HUES6 (cell line): Measurements from ENCODE around the gene ZNF80.

ENCODE experiments used
- H3K27ac ChIP-seq: 2 replicates; pipeline ENCODE4 v1.7.0; 2013; ENCODE audit warnings: low read depth, mild to moderate bottlenecking, low read length, inconsistent platforms
- H3K27me3 ChIP-seq: 2 replicates; pipeline ENCODE4 v1.6.1; 2013; ENCODE audit warnings: low read length; ENCODE audit not compliant: control insufficient read depth, insufficient read depth
- H3K36me3 ChIP-seq: 2 replicates; pipeline ENCODE4 v1.6.1; 2013; ENCODE audit warnings: low read length; ENCODE audit not compliant: control insufficient read depth, insufficient read depth
- H3K4me1 ChIP-seq: 2 replicates; pipeline ENCODE4 v1.6.1; 2013; ENCODE audit warnings: low read length; ENCODE audit not compliant: control insufficient read depth, insufficient read depth
- H3K4me3 ChIP-seq: 2 replicates; pipeline ENCODE4 v1.5.1; 2013; ENCODE audit warnings: low read depth, low read length
- H3K9ac ChIP-seq: one replicate; pipeline ENCODE4 v1.6.1; 2013; ENCODE audit warnings: mild to moderate bottlenecking, low read length
- H3K9me3 ChIP-seq: 2 replicates; pipeline ENCODE4 v1.6.1; 2013; ENCODE audit warnings: low read depth, low read length; ENCODE audit not compliant: control insufficient read depth, insufficient read depth

ZNF80 gene

DNA sequence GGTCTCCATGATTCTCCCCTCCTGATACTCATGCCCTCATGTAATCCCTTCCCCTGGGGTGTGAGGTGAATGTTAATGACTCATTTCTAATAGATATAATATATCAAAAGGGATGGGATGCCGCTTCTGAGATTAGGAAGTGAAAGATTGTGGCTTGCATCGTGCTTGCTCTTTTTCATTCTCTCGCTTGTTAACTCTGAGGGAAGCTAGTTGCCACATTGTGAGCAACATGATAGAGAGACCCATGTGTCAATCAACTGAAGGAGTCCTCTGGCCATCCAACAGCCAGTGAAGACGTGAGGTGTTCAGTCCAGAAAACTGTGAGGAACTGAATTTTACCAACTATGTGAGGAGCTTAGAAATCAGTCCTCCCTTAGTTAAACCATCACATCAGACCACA, 29.6 kb downstream of the ZNF80 start:
- Histone ChIP-seq H3K9ac (no peak overlapping the region), H3K4me1 (peaks cover 7% of the 10 kb centered on the region; the same call in 1 of the 2 replicates), H3K9me3 (no peaks in the 10 kb centered on the region), H3K36me3 (no peaks in the 10 kb centered on the region), H3K27ac (no peak overlapping the region), H3K27me3 (no peaks in the 10 kb centered on the region), H3K4me3 (no peak overlapping the region)

GRCh38 chr3:114206342-114206741, 31.0 kb downstream of the ZNF80 start:
- no peak overlapping the region for H3K4me3 ChIP-seq
- no peaks in the 10 kb centered on the region for H3K9me3 ChIP-seq
- H3K36me3 ChIP-seq, result no peaks in the 10 kb centered on the region
- no peaks in the 10 kb centered on the region for H3K27me3 ChIP-seq
- H3K27ac ChIP-seq, result no peak overlapping the region
- no peaks in the 10 kb centered on the region for H3K4me1 ChIP-seq
- H3K9ac ChIP-seq, result no peak overlapping the region

- no peaks in the 10 kb centered on the region for H3K9me3 ChIP-seq
- no peaks in the 10 kb centered on the region for H3K27me3 ChIP-seq
- no peaks in the 10 kb centered on the region for H3K36me3 ChIP-seq
- H3K4me3 ChIP-seq, result no peak overlapping the region
- no peaks in the 10 kb centered on the region for H3K4me1 ChIP-seq
- no peak overlapping the region for H3K9ac ChIP-seq
- no peak overlapping the region for H3K27ac ChIP-seq
Measured at GRCh38 chr3:114205541-114205940, 31.8 kb downstream of the ZNF80 start.

GRCh38 chr3:114194750-114195149, 42.6 kb downstream of the ZNF80 start:
- Histone ChIP-seq H3K36me3 (no peaks in the 10 kb centered on the region), H3K4me3 (no peak overlapping the region), H3K9ac (no peak overlapping the region), H3K27ac (no peak overlapping the region), H3K4me1 (0 out of 2 replicates have a peak, but pooled peaks cover 4% of the 10 kb centered on the region), H3K27me3 (no peaks in the 10 kb centered on the region), H3K9me3 (no peaks in the 10 kb centered on the region)

GRCh38 chr3:114192136-114192535, 45.2 kb downstream of the ZNF80 start:
- Histone ChIP-seq H3K27me3 (no peaks in the 10 kb centered on the region), H3K4me1 (0 out of 2 replicates have a peak, but pooled peaks cover 4% of the 10 kb centered on the region)

GRCh38 chr3:114186501-114186900, 50.9 kb downstream of the ZNF80 start:
- H3K4me1 ChIP-seq, result no peaks in the 10 kb centered on the region
- peaks cover 12% of the 10 kb centered on the region for H3K9me3 ChIP-seq
- no peaks in the 10 kb centered on the region for H3K36me3 ChIP-seq
- H3K9ac ChIP-seq, result no peak overlapping the region
- no peak overlapping the region for H3K4me3 ChIP-seq
- no peaks in the 10 kb centered on the region for H3K27me3 ChIP-seq
- no peak overlapping the region for H3K27ac ChIP-seq

More at GRCh38 chr3:114192136-114192535, 45.2 kb downstream of the ZNF80 start:
- no peak overlapping the region for H3K9ac ChIP-seq
- H3K4me3 ChIP-seq, result no peak overlapping the region
- H3K9me3 ChIP-seq, result no peaks in the 10 kb centered on the region
- H3K27ac ChIP-seq, result no peak overlapping the region
- no peaks in the 10 kb centered on the region for H3K36me3 ChIP-seq
